SW 1271 (cell line): ENCODE data around the gene NTN1.

Experiments
- DNase-seq, 2 experiments: peaks; one replicate each; lab custom pipeline; 2025; lab: John Stamatoyannopoulos, UW

The NTN1 gene

DNA sequence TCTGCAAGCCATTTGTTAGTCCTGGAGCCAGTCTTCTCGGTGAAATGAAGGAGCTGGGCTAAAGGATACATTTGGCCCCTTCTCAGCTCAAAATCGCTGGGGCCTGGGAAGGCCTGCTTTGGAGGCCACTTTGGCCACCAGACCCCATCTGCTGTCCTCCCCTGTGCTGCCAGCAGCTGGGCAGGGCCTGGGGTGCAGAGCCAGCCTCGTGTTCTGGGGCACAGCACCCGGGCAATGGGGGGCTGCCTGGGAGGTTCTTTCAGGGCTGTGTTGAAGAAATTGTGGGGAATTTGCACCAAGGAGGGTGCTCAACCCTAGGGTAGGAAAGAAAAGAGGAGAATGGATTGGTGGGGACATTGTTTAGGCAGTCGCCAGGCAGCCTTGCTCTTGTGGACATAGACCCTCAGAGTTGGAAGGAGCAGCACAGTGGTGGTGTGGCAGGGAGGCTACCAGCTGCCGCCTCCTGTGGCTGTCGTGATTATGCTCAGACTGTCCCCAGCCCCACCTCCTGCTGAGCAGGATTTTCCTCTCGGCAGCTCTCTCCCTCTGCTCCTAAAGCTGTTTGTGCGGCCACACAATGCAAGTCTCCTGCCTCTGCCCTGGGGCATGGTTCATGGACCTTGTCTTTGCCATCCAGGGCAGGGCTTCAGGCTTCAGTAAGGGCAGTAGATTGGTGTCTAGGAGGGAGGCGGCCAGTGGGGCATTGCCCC lies 174.8 kb downstream of the NTN1 start:
- DNase-seq = no peak

DNA sequence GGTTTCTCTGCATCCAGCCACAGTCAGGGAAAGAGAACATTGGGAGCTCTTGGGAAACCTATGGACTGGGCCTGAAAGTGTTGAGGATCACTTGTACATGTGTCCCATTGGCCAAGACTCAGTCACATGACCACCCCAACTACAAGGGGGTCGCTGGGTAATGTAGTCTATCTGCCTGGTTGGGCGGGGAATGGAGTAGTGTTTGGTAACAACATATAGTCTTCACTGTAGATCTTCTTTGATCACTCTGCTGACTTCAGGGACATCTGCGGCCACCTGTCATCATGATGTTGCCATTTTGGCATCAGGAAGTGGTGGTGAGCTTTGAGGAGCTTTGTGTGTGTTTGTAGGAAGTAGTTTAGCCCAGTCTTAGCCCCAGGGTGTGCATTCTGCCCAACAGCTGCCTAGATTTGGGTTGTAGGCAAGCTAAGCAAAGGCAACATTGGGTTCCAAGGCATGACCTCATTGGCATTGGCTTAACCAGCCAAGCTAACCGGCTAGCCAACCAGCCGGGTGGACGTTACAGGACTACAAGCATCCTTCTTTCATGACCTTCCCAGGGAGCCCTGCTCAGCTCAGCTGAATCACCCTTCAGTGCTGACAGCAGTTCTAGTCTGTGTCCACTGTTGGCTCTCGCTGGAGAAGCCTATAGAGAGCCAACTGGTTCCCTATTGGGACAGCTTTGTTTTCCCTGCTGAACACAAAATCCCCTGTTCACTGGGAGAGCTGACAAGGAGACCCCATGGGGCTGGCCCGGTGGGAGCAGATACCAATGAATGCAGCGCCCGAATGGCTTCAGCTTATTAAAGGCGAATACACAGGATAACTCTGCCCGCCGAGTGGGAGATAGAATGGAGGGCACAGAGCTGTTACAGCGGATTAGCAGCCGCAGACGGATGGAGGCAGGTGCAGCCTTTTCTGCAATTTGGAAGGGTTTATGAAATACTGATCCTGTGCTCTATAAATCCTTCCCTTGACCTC lies 178.6 kb downstream of the NTN1 start:
- DNase-seq = no peak

DNA sequence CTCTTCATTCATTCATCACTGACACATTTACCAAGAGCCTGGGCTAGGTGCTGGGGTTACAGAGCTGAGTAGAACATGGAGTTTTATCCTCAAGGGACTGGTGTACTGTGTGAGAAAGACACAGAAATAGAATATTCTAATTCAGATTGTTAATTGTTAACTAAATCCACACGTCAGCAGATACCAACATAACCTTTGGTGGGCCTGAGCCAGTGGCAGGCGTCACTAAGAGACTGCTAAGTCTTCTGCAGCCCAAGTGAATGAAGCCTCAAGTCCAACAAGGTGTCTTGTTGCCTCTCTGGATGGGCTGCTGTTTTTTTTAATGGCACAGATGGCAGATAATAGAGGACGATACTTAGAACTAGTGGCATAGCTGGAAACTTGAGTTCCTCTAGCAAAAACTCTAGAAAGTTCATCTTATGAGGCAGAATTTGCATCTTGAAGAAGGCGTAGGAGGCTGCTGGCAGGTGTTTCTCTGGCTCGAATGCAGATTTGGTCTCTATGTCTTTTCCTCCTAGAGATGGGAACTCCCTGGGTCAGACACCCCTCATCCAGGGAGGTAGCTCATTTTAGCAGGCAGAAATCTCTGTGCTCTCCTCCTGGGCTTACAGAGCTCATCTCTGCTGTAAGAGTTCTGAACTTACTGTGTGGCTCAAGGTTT lies 179.5 kb downstream of the NTN1 start:
- no peak for DNase-seq

DNA sequence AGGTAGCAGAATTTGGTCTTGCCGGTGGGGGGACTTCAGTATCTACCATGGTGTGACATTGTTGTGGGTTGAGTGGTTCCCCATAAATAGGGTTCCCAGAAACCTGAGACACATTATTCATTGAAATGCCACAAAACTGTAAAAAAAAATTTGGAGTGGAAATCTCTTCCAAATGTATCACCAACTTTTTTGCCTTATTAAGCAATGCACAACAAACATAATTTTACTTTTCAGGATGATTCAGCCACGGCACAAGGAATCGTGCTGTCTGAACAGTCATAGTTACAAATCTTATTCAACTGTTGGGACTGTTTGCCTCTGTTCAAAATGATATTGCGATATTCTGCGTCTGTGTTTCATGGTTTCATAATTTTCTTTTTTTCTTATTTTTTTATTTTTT lies 181.2 kb downstream of the NTN1 start:
- DNase-seq = no peak

DNA sequence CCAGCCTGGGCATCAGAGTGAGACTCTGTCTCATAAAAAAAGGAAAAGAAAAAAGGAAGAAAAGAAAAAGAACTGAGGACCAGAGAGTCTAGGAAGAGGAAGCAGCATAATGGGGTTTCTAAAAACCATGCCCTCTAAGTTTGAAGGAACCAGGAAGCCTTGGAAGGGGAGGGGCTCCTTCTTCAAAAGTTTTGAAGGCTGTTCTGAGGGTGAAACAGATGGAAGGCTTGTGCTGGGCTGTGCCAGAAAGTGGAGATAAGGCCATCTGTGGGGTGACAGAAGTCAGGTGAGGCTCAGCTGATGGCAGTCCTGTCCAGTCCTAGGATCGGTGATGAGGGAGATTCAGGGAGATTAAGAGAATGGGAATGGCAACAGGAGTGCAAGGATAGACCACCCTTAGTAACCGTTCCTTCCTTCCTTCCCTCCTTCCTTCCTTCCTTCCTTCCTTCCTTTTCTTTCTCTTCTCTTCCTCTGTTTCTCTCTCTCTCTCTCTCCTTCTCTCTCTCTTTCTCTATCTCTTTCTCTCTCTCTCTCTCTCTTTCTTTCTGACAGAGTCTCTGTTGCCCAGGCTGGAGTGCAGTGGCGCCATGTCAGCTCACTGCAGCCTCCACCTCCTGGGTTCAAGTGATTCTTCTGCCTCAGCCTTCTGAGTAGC lies 182.6 kb downstream of the NTN1 start:
- no peak for DNase-seq

DNA sequence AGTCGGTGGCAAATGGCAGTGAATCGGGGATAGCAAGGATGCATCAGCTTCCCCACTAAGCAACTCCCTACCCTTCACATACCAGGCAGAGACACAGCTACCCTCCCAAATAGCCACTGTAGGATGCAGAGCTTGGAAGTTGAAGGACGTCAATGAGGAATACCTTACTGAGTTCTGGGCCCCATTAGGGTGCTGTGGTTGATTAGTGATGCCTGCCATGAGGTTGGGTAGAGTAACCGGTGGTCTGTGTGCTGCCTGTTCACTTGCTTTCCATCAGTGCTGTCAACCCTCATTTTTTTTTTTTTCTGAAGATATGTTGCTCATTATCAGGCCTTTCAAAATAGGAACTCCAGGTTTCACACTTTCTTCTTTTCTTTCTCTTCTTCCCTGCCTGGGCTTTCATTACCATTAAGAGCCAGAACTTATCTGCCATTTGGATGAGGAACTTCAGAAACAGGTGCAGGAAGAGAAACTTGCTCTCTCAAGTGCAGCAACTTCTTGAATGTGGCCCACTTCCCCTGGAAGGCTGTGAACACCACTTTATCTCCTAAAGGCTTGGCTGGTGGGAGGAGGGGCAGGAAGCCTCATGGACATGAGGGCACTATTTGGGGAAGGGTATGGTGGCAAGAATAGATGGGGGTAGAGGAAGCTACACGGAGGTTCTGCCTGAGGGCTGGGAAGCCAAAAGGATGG lies 183.5 kb downstream of the NTN1 start:
- no peak for DNase-seq

DNA sequence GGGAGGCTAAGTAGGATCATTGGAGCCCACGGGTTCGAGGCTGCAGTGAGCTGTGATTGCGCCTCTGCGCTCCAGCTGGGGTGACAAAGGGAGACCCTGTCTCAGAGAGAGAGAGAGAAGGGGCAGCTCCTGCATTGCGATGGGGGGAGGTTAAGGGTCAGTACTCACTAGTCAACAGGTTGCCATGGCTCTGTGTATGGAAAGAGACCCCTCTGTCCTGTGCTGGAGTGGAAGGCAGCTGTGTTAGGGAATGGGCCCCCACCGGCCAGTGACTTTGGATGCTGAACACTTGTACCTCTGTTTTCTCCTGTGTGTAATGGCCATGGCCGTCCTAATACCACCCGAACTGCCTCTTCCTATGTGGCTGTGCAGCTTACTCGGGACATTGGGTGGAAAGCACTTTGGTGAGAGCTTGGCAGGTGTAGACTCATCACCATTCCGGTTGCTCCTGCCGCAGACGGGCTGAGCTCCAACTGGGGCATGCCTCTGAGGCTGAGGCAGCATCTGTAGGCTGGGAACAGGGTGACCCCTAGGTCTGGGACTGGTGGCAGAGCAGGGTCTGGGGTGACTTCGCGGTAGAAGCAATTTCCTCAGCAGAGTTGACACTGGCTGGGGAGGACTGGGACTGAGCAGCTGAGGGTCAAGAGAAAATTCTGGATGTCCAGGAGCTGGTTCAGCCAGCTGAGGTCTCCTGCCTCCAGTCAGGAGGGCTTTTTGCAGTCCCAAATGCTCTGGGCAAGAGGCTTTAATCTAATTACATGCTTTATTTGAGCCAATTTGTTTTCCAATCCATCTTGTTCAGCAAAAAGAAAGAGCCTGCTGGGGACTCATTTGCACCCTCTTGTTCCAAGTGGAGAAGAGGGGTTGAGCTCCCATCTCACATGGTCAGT lies 184.5 kb downstream of the NTN1 start:
- DNase-seq = no peak

DNA sequence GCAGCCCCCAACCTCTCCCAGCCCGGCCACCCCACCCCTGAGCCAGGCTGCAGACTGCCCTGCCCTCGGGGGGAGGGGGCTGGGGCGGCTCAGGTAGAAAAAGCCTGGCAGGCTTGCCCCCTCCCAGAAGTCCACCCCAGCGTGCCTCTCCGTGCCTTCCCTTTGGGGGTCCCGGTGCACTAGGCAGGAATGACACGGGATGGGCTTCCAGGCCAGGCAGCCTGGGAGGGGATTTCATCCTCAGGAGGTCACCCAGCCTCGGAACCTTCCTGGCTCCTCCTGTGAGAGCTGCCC lies 185.0 kb downstream of the NTN1 start:
- DNase-seq = no peak

DNA sequence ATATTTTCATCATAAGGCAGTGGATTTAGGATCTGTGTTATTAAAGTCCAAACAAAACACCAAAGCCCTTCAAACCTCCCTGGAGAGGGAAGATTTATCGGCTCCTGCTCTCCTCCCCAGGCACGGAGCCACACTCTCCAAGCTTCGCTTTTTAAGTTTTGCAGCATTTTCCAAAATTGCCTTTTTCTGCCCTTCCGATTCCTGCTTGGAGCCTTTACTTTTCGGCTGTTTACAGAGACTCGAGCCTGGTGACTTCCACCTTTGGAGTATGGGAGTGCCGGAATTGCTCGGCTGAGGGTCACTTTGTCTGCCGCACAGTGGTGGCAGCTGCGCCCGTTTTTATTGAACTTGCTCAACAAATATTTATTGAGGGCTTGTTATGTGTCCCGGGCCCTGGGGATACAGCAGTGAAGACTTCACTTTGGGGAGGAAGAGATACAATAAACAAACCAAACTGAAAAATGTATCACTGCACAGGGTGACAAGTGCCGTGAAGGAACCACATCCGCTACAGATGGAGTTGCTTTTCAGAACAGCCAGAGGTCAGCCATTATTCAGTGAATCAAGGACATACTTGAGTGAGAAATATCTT lies 185.5 kb downstream of the NTN1 start:
- no peak for DNase-seq

DNA sequence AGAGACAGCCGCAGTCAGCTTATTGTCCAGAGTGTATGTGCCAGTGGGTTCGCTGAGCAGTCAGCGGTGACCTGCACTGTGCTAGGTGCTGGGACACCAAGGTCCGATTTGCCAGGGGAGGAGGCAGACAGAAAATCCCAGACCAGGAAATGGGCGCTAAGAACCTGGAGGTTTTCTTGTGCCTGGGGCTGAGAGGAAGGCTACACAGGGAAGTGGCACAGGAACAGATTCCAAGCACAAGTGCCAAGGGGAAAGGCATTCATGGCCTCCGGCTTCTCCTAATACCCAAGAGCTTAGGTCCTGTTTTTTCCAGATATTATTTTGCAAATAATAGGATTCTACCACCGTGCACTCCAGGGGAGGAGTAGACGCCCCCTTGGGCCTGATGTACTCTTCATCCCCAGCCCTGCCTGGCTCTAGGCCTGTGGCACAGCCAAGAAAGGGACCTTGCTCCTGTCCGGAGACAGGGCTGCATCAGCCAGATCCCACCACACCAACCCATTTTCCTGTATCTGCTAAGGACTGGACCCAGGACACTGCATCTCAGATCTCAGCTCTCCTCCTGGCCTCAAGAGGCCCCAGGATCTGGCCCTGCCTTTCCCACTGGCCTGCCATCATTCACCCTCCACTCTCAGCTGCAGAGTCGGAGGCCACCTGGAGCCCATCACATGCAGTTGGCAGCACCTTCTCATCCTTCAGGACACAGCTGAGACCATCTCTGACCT lies 187.2 kb downstream of the NTN1 start:
- no peak for DNase-seq

DNA sequence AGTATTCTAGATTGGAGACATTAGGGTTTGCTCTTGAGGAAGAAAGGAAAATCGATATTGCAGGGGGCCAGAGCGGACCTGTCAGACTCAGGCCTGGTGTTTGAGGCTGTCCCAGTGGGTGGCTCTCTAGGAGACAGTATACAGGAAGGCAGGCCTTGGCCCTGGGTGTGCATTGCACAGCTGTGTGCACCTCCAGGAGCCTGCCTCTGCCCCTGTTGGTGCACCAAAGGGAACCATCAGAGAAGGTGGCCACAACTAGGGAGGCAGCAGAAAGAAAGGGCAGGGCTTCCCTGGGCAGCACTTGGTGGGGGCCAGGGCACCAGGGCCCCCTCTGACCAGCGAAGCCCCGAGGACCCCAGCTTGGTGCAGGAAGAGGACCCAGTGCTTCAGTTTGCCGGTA lies 188.0 kb downstream of the NTN1 start:
- no peak for DNase-seq

DNA sequence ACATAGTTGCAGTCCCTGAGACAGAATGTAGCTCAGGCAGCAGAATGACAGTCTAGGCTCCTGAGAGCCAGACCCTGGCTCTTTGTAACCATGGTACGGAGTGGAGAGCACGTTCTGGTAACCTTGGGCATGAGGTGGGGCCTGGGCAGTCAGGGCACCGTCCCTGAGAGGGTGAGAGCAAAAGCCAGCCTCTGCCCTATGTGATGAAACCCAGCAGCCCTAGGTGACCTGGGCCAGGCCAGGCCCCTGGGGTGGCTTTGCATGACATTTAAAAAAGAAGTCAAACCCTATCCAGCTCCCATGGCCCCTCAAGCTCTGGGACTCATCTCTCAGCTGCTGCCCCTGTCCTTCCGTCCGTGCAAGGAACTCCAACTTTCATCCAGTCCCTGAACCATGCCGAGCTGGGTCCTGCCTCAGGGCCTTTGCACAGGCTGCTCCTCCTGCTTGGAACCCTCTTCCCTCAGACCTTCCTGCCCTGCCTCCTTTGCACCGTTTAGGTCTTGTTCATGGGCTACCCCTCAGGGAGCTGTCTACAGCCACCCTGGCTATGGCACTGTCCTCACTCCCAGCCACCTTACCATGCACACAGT lies 188.6 kb downstream of the NTN1 start:
- DNase-seq = no peak

DNA sequence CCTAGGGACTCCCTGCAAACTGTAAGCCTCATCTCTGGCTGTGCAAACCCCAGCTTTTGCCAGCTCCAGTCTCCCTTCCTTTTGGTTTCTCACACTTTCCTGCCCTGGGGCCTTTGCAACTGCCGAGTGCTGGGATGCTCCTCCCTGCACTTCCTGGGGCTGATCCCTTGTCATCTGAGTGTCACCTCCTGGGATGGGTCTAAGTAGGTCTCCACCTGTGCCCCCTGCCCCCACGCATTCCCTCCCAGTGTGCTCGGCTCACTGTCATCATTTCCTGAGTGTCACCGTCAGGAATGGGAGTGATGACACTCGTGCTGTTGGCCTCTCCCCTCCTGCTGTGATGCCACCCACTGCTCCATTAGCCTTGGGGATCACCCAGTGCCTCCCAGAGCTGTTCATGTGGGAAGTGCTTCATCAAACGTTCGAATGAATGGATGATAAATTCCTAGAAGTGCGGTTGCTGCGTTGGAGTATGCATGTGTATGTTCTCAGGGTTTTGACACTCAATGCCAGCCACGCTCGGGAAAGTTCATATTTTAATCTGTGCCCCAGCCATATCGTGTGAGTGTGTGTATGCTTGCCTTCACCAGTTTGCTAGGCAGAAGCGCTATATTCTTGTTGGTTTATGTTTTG lies 189.9 kb downstream of the NTN1 start:
- no peak for DNase-seq

DNA sequence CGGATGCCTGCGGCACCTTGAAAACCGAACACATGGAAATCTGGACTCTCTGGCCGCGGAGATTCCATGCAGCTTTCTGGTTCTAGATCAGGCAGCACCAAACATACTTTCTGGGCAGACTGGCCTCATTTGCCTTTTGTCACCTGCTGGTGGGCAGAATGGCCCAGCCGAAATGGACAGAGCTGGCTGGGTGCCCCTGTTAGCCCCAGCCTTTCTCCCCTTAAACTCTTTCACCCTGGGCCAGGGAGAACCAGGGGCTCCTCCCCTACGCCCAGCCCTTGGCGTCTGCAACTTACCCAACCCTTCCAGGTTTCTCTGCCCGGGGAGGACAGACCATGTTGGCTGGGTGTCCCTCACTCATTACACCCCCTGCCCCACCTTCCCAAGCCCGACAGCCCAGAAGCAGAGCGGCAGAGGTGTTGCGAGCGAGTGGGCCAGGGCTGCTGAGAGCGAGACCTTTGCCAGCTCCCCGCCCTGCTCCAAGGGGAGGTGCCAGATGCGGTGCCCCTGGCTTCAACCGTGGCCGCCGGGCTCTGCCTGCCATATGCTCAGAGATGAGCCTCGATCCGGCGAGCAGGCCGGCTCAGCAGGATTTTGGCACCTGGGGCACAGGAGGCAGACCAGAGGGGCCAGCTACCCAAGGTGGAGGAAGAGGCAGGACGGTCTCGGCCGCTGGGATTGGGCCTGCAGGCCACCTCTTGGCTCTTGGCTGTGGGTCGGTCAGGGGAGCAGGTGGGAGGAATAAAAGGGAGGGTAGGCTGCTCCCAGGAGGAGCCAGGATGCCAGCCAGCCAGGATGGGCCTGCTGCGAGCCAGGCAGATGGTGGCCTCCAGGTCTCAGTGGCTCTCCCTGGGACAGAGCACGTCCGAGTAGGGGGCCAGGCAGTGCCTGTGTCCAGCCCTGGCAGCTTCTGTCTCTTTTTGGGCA lies 191.3 kb downstream of the NTN1 start:
- no peak for DNase-seq

DNA sequence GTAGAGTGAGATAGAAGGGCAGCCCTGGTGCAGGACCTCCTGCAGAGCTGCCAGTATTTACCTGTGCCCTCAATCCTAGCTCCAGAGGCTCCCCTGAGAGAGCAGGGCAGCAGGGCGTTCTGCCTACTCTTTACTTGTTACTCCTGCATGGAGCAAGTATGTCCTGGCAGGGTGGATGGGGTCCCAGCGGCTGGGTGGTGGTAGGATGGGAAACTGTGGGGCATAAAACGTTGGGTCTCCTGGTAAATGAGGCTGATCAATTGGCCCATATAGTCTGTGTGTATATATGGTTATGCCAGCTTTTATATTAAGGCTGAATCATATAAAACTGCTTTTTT lies 192.0 kb downstream of the NTN1 start:
- no peak for DNase-seq

DNA sequence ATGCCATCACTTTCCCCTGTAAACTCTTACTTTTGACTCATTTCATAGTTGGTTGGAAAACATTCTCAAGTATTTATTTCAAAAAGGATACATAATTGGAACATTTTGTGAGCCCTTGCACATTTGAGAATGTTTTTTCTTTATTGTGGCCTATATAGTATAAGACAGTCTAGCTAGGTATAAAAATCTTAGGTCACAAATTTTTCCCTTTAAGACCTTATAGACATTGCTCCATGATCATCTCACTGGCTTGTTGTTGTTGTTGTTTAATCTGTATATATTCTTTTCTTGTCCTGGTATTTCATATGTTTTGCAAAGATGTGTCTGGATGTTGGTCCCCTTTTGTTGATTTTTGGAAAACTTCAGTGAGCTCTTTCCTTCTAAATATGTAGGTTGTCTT lies 194.2 kb downstream of the NTN1 start:
- DNase-seq = no peak

DNA sequence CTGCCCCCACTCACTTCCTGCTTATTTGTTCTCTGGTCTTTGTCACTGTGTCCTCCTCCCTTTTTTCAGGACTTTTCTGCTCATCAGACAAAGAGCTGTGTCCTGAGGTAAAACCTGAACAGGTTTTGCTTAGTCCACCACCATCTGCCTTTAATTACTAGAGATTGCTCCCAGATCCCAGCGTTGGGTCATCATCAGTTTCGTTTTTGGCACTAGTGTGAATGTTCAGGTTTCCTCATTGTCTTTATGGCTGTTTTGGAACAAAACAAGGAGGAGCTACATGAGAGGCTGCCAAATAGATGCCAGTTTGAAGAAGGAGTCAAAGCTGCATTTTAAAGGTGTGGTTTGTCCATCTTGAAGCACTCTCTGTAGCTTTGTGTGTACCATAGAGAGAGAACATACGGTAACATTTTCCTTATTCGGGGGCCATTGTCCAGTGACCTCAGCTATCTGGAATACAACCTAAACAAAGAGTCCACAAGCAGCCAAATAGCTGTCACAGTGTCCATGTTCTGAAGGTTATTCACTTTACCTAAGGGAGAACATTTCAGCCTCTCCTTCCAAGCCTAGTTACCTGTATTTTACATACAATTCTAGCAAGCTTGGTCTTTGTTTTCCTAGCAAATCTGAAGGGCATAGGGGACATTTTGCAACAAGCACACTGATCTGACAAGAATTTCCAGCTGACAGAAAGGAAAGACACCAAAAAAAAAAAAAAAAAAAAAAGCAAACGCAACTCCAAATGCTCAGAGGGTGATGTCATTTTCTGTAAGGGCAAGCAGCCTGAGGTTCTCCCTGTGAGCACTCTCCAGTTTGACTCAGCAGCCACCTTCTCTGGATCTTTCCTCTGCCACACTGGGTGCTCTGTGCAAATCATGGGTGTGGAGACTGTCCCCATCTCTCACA lies 196.1 kb downstream of the NTN1 start:
- no peak for DNase-seq
